Heart right ventricle (tissue), 16 donors: Measurements from ENCODE around the gene RRAS. TPM values are rescaled to one million over a fixed set of nuclear protein-coding genes. Genes with fewer than 3 reads are reported as not detected.

Source experiments
- ATAC-seq, 8 donors: fragments of 200-7000 bp; cut with Tn5 transposase; one replicate each; pipeline ENCODE4 v1.9.1; 2020; ENCODE audit warnings: mild to moderate bottlenecking in 8 of 8, moderate library complexity in 8 of 8, moderate number of reproducible peaks in 1 of 8
- DNase-seq, 2 donors: peaks; one replicate each; pipeline ENCODE4 v3.0.0-alpha.2; 2020
- H3K27ac ChIP-seq, 10 donors: fragments of 200-600 bp; sonication (generic) in 2 of 10; one replicate each; pipeline versions ENCODE4 v1.5.0 to v1.8.0; 2020 to 2022; ENCODE audit warnings: mild to moderate bottlenecking in 3 of 10
- H3K27me3 ChIP-seq, 7 donors: fragments of 200-600 bp; one replicate each; pipeline ENCODE4 v1.8.0; 2021 to 2022; ENCODE audit warnings: mild to moderate bottlenecking in 2 of 7
- H3K36me3 ChIP-seq, 9 donors: fragments of 200-600 bp; sonication (generic) in 1 of 9; one replicate each; pipeline versions ENCODE4 v1.5.0 to v1.8.0; 2020 to 2022; ENCODE audit warnings: mild to moderate bottlenecking in 2 of 9
- H3K4me1 ChIP-seq, 9 donors: fragments of 200-600 bp; sonication (generic) in 1 of 9; one replicate each; pipeline versions ENCODE4 v1.5.0 to v1.8.0; 2020 to 2022; ENCODE audit warnings: mild to moderate bottlenecking in 4 of 9
- H3K4me3 ChIP-seq, 10 donors: fragments of 200-600 bp; sonication (generic) in 2 of 10; one replicate each; pipeline versions ENCODE4 v1.5.0 to v1.8.0; 2020 to 2022; ENCODE audit warnings: mild to moderate bottlenecking in 7 of 10, moderate library complexity in 2 of 10
- H3K9me3 ChIP-seq, 11 donors: fragments of 200-600 bp in 10 of 11; sonication (generic) in 2 of 11; one replicate each; pipeline versions ENCODE4 v1.5.0 to v1.8.0; 2013 to 2022; ENCODE audit warnings: mild to moderate bottlenecking in 2 of 11, control low read depth in 1 of 11, moderate library complexity in 1 of 11
- CTCF ChIP-seq, 9 donors: fragments of 200-600 bp; sonication (generic) in 2 of 9; IDR thresholded peaks; one replicate each; pipeline versions ENCODE4 v1.5.0 to v1.8.0; 2021 to 2022; ENCODE audit warnings: antibody characterized with exemption in 9 of 9, mild to moderate bottlenecking in 5 of 9, moderate library complexity in 1 of 9
- WGBS, 2 donors: extraction: QIAGEN DNeasy Blood & Tissue Kit; methylation state at CpG; one replicate each; pipeline ENCODE4 v1.1.7; 2013; ENCODE audit warnings: inconsistent platforms in 1 of 2; 5-methylcytosine and 5-hydroxymethylcytosine counted together
- intact Hi-C, 10 donors: fragments of 100-400 bp; cut with DNase I; formaldehyde crosslinking; loops; one replicate each; pipeline versions ENCODE4 v1.11.1 to v1.14.2; 2022
- polyA plus RNA-seq, 2 donors: library from polyadenylated mRNA; stranded (reverse); fragments of 200-250 nt; gene quantifications; one replicate each; pipeline ENCODE4 v1.2.3, GENCODE V29; 2013
- total RNA-seq, 10 donors: library from RNA; stranded (reverse); fragmentation: NEBNext Ultra II Directional in 3 of 10; extraction: Animal tissue kit (Norgen Biotek cat#: 25700) in 3 of 10; gene quantifications; one replicate each; pipeline versions ENCODE4 v1.2.1 to v1.2.4, GENCODE V29; 2021 to 2023
- donor health status: Arrhythmogenic right ventricular cardiomyopathy.
- donor health status: ischemic (EF 13 %, LVEDD 7.1; RV severe dilation, severe dysfunction).
- donor health status: healthy with polysubstance abuse.
- donor health status: DM: no; HTN: yes; CAD: no.
- donor health status: DM: no; HTN: no; CAD: no.
- donor health status: ischemic (EF 25% LVEDD 6.9; RV normal size, moderate dysfunction).
- donor health status: ischemic (EF 25% LVEDD 5.7; RV mildly dilated, moderate dysfunction).
- donor health status: healthy.
- donor health status: DM: yes; HTN: yes; CAD: no.
- donor health status: Ischemic cardiomyopathy.
- donor health status: ischemic (EF 35%, LVEDD 5.7; RV mildly dilated, moderate dysfunction).
- donor health status: nonischemic (EF 11% LVEDD 7.7; RV severe dilation, severe dysfunction).
- donor health status: DM: yes; HTN: yes; CAD: no.
- donor health status: PGD.
- donor health status: ischemic (EF 29% LVEDD 5.4; RV normal size, mild dysfunction).
- donor health status: nonischemic (EF 23%, LVEDD 6.1; RV moderate dilation, normal function).

RRAS gene
- total and polyA plus RNA-seq, 12 donors = 90.4 to 215 (median 117) TPM

DNA sequence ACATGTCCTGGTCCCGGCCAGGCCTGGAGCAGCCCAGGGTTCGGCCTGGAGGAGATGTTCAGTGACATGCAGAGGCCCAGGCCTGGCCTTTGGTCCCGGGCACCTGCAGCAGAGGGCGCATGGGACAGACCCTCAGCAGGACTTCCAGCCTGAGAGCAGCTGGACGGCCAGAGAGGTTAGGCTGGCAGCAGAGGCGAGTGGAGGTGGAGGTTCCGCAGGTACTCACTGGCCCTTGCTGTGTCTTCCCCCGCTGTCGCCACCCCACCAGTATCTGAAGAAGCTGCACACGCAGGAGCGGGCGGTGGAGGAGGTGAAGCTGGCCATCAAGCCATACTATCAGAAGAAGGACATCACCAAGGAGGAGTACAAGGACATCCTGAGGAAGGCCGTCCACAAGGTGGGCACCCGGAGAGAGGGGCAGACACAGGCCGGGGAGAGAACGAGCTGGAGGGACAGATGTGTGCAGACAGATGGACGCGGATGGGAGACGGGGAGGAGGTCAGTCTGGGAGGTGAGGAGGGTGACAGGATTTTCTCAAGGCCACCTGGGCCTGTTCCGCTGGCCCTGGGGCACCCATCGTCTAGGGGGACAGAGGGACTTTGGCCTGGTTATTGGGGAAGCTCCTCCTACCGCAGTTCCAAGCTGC is 17.7 kb upstream of the RRAS start:
- Histone ChIP-seq H3K36me3 (peaks cover 4 to 100% (median 69%) of the 10 kb centered on the region in 9 donors), H3K9me3 (no peaks in the 10 kb centered on the region), H3K27me3 (no peaks in the 10 kb centered on the region), H3K27ac (no peak overlapping the region), H3K4me1 (no peaks in the 10 kb centered on the region), H3K4me3 (no peak overlapping the region)
- intact Hi-C loops = no loop called here
- DNase-seq = no peak
- ATAC-seq = peak in 1 of 8 donors; percentile 2
- WGBS, 2 donors = 90 to 91% methylated on average over 22 of the region's 22 CpGs
- TF ChIP-seq CTCF (IDR thresholded peaks at IDR 0.05) = no peak

DNA sequence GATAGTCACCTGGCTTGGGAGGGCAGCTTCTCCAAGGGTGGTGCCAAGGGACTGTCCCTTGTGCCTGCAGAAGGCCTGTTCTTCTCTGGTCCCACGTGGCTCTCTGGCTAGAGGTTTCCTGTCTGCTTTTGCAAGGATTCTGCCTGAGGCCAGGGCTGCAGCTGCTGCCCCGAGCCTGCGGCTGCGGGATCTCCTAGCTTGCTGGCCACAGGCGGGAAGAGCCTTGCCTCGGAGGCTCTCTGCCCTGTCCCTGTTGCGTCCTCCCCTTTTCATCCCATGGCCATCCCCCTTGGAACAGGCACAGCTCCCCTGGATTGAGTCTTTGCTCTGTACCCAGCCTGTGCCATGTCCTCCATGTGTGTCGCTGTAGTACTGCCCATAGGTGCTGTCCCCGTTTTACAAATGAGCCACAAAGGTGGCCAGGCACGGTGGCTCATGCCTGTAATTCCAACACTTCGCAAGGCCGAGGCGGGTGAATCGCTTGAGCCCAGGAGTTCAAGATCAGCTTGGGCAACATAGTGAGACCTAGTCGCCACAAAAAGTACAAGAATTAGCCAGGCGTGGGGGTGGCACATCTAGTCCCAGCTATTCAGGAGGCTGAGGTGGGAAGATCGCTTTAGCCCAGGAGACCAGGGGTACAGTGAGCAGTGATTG is 16.6 kb upstream of the RRAS start:
- Histone ChIP-seq H3K36me3 (peaks cover 8 to 96% (median 70%) of the 10 kb centered on the region in 9 donors), H3K9me3 (no peaks in the 10 kb centered on the region), H3K4me1 (no peaks in the 10 kb centered on the region), H3K27ac (no peak overlapping the region), H3K4me3 (no peak overlapping the region), H3K27me3 (no peaks in the 10 kb centered on the region)
- ATAC-seq = no peak
- no peak for DNase-seq
- TF ChIP-seq CTCF (IDR thresholded peaks at IDR 0.05) = no peak
- intact Hi-C loops = no loop called here
- WGBS, 2 donors = 89 to 93% methylated on average over 17 of the region's 17 CpGs

GRCh38 chr19:49655570-49656455 is 15.9 kb upstream of the RRAS start:
- ATAC-seq (no peak), DNase-seq (no peak)
- intact Hi-C loops = no loop called here
- H3K27me3 ChIP-seq = no peaks in the 10 kb centered on the region
- no peaks in the 10 kb centered on the region for H3K4me1 ChIP-seq
- H3K27ac ChIP-seq = no peak overlapping the region
- TF ChIP-seq CTCF (IDR thresholded peaks at IDR 0.05) = no peak
- WGBS, 2 donors = 91% methylated on average over 23 of the region's 23 CpGs
- peaks cover 8 to 94% (median 73%) of the 10 kb centered on the region in 9 donors for H3K36me3 ChIP-seq
- H3K4me3 ChIP-seq = no peak overlapping the region
- no peaks in the 10 kb centered on the region for H3K9me3 ChIP-seq

- Histone ChIP-seq H3K4me1 (peaks cover 0 to 3% (median 0%) of the 10 kb centered on the region in 9 donors), H3K9me3 (no peaks in the 10 kb centered on the region), H3K27me3 (no peaks in the 10 kb centered on the region), H3K27ac (no peak overlapping the region), H3K4me3 (no peak overlapping the region), H3K36me3 (peaks cover 8 to 93% (median 73%) of the 10 kb centered on the region in 9 donors)
- intact Hi-C loops = no loop called here
- TF ChIP-seq CTCF (IDR thresholded peaks at IDR 0.05) = no peak
- DNase-seq (no peak), ATAC-seq (no peak)
- 73 to 76% methylated on average over 10 of the region's 10 CpGs for whole genome bisulfite sequencing, 2 donors
Observed at GRCh38 chr19:49654581-49654980, 14.6 kb upstream of the RRAS start.
